Activated T-helper 17 cell treated with anti-CD3 and anti-CD28 coated beads, Interleukin-2, amount 50 U/mL, for 72 hours (primary cell): ENCODE results near the gene ZAR1. TPM values are rescaled to one million over a fixed set of nuclear protein-coding genes. Genes with fewer than 3 reads are reported as not detected.

ENCODE experiments used
- ATAC-seq: fragments of 150-1000 bp; cut with Tn5 transposase; replicated peaks from 2 replicates; pipeline ENCODE4 v1.10.0; 2021; ENCODE audit warnings: mild to moderate bottlenecking, moderate library complexity
- H3K27ac Mint-ChIP-seq: one replicate; pipeline ENCODE4 v1.8.0; 2022; ENCODE audit warnings: mixed read lengths
- H3K27me3 Mint-ChIP-seq: one replicate; pipeline ENCODE4 v1.8.0; 2022; ENCODE audit warnings: mixed read lengths
- H3K36me3 Mint-ChIP-seq: one replicate; pipeline ENCODE4 v1.8.0; 2022; ENCODE audit warnings: low read depth, mild to moderate bottlenecking, mixed read lengths
- H3K4me1 Mint-ChIP-seq: one replicate; pipeline ENCODE4 v1.8.0; 2022; ENCODE audit warnings: mixed read lengths
- H3K4me3 Mint-ChIP-seq: one replicate; pipeline ENCODE4 v1.8.0; 2022; ENCODE audit warnings: mild to moderate bottlenecking, mixed read lengths
- H3K9me3 Mint-ChIP-seq: one replicate; pipeline ENCODE4 v1.8.0; 2022; ENCODE audit warnings: mixed read lengths
- total RNA-seq, 2 donors: library from RNA; stranded (reverse); gene quantifications; one replicate each; pipeline ENCODE4 v1.2.3, GENCODE V29; 2022

The ZAR1 gene
- total RNA-seq, 2 donors from 2014 or later = not detected

GRCh38 chr4:48503233-48504025 lies 13.4 kb downstream of the ZAR1 start:
- Mint-ChIP-seq H3K27me3 (no peaks in the 10 kb centered on the region), H3K4me3 (no peak overlapping the region), H3K36me3 (peaks cover 89% of the 10 kb centered on the region), H3K9me3 (no peaks in the 10 kb centered on the region), H3K4me1 (peaks cover 6% of the 10 kb centered on the region), H3K27ac (no peak overlapping the region)
- ATAC-seq = no peak

GRCh38 chr4:48504026-48504330 lies 13.9 kb downstream of the ZAR1 start:
- Mint-ChIP-seq H3K36me3 (peaks cover 89% of the 10 kb centered on the region), H3K4me1 (peaks cover 6% of the 10 kb centered on the region), H3K27me3 (no peaks in the 10 kb centered on the region), H3K4me3 (no peak overlapping the region), H3K27ac (no peak overlapping the region), H3K9me3 (no peaks in the 10 kb centered on the region)
- no peak for ATAC-seq

- Mint-ChIP-seq H3K4me3 (no peak overlapping the region), H3K27ac (no peak overlapping the region), H3K4me1 (peaks cover 2% of the 10 kb centered on the region), H3K36me3 (peaks cover 89% of the 10 kb centered on the region), H3K27me3 (no peaks in the 10 kb centered on the region), H3K9me3 (no peaks in the 10 kb centered on the region)
- ATAC-seq = no peak
Measured at GRCh38 chr4:48504352-48504751, 14.3 kb downstream of the ZAR1 start.

- H3K36me3 Mint-ChIP-seq = peaks cover 90% of the 10 kb centered on the region
- no peaks in the 10 kb centered on the region for H3K27me3 Mint-ChIP-seq
- H3K4me3 Mint-ChIP-seq = no peak overlapping the region
- no peaks in the 10 kb centered on the region for H3K9me3 Mint-ChIP-seq
- no peak for ATAC-seq
- H3K27ac Mint-ChIP-seq = no peak overlapping the region
- no peaks in the 10 kb centered on the region for H3K4me1 Mint-ChIP-seq
Measured at GRCh38 chr4:48506716-48507115, 16.7 kb downstream of the ZAR1 start.

- no peaks in the 10 kb centered on the region for H3K4me1 Mint-ChIP-seq
- H3K27ac Mint-ChIP-seq = no peak overlapping the region
- peaks cover 88% of the 10 kb centered on the region for H3K36me3 Mint-ChIP-seq
- H3K4me3 Mint-ChIP-seq = no peak overlapping the region
- no peak for ATAC-seq
- H3K9me3 Mint-ChIP-seq = no peaks in the 10 kb centered on the region
- H3K27me3 Mint-ChIP-seq = no peaks in the 10 kb centered on the region
Measured at GRCh38 chr4:48509543-48509942, 19.5 kb downstream of the ZAR1 start.

GRCh38 chr4:48518143-48518542 lies 28.1 kb downstream of the ZAR1 start:
- Mint-ChIP-seq H3K36me3 (peaks cover 91% of the 10 kb centered on the region), H3K27me3 (no peaks in the 10 kb centered on the region)

GRCh38 chr4:48526406-48526805 lies 36.4 kb downstream of the ZAR1 start:
- Mint-ChIP-seq H3K27ac (no peak overlapping the region), H3K36me3 (peaks cover 98% of the 10 kb centered on the region), H3K27me3 (no peaks in the 10 kb centered on the region), H3K4me1 (no peaks in the 10 kb centered on the region), H3K4me3 (no peak overlapping the region), H3K9me3 (no peaks in the 10 kb centered on the region)
- no peak for ATAC-seq

More at GRCh38 chr4:48518143-48518542, 28.1 kb downstream of the ZAR1 start:
- no peak for ATAC-seq
- Mint-ChIP-seq H3K27ac (no peak overlapping the region), H3K4me1 (no peaks in the 10 kb centered on the region), H3K4me3 (no peak overlapping the region), H3K9me3 (no peaks in the 10 kb centered on the region)

- Mint-ChIP-seq H3K36me3 (peaks cover 91% of the 10 kb centered on the region), H3K4me3 (no peak overlapping the region), H3K4me1 (no peaks in the 10 kb centered on the region), H3K27ac (no peak overlapping the region), H3K9me3 (no peaks in the 10 kb centered on the region), H3K27me3 (no peaks in the 10 kb centered on the region)
- no peak for ATAC-seq
Measured at GRCh38 chr4:48538358-48538757, 48.3 kb downstream of the ZAR1 start.

GRCh38 chr4:48539597-48539996 lies 49.5 kb downstream of the ZAR1 start:
- no peak overlapping the region for H3K4me3 Mint-ChIP-seq
- no peak for ATAC-seq
- H3K9me3 Mint-ChIP-seq = no peaks in the 10 kb centered on the region
- H3K27ac Mint-ChIP-seq = no peak overlapping the region
- H3K4me1 Mint-ChIP-seq = no peaks in the 10 kb centered on the region
- H3K27me3 Mint-ChIP-seq = no peaks in the 10 kb centered on the region
- H3K36me3 Mint-ChIP-seq = peaks cover 91% of the 10 kb centered on the region

- no peak overlapping the region for H3K4me3 Mint-ChIP-seq
- H3K27me3 Mint-ChIP-seq = no peaks in the 10 kb centered on the region
- no peak for ATAC-seq
- no peaks in the 10 kb centered on the region for H3K4me1 Mint-ChIP-seq
- H3K27ac Mint-ChIP-seq = no peak overlapping the region
- H3K36me3 Mint-ChIP-seq = peaks cover 88% of the 10 kb centered on the region
- H3K9me3 Mint-ChIP-seq = no peaks in the 10 kb centered on the region
Measured at GRCh38 chr4:48542888-48543287, 52.8 kb downstream of the ZAR1 start.

- no peak overlapping the region for H3K4me3 Mint-ChIP-seq
- no peaks in the 10 kb centered on the region for H3K27me3 Mint-ChIP-seq
- H3K9me3 Mint-ChIP-seq = no peaks in the 10 kb centered on the region
- peaks cover 91% of the 10 kb centered on the region for H3K36me3 Mint-ChIP-seq
- H3K27ac Mint-ChIP-seq = no peak overlapping the region
- ATAC-seq = no peak
- H3K4me1 Mint-ChIP-seq = no peaks in the 10 kb centered on the region
Measured at GRCh38 chr4:48543796-48544195, 53.7 kb downstream of the ZAR1 start.

Other genes with a start within 250 kb of the ZAR1 start
- 1 to 10 TPM; 4.6 to 8.3 TPM for gene TEC, start 220.4 kb upstream of the ZAR1 start, total RNA-seq
- 10 to 100 TPM; 38.5 to 52.0 TPM for gene SLAIN2, start 148.7 kb upstream of the ZAR1 start, total RNA-seq
- not detected for gene SLC10A4, start 6.9 kb upstream of the ZAR1 start, total RNA-seq